ENCODE data around the gene SNAP91.
"Not testable (repeated sequence)": the region's sequence is repeated elsewhere in the genome, so short reads cannot be mapped to it uniquely, and the experiment has no call there.

SNAP91 gene

DNA sequence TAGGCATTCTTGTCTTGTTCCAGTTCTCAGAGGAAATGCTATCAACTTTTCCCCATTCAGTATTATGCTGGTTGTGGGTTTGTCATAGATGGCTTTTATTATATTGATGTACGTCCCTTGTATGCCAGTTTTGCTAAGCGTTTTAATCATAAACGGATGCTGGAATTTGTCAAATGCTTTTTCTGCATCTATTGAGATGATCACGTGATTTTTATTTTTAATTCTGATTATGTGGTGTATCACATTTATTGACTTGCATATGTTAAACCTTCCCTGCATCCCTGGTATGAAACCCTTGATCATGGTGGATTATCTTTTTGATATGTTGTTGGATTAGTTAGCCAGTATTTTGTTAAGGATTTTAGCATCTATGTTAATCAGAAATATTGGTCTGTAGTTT is 79.0 kb downstream of the SNAP91 start:
- not testable (repeated sequence) for DNase-seq

DNA sequence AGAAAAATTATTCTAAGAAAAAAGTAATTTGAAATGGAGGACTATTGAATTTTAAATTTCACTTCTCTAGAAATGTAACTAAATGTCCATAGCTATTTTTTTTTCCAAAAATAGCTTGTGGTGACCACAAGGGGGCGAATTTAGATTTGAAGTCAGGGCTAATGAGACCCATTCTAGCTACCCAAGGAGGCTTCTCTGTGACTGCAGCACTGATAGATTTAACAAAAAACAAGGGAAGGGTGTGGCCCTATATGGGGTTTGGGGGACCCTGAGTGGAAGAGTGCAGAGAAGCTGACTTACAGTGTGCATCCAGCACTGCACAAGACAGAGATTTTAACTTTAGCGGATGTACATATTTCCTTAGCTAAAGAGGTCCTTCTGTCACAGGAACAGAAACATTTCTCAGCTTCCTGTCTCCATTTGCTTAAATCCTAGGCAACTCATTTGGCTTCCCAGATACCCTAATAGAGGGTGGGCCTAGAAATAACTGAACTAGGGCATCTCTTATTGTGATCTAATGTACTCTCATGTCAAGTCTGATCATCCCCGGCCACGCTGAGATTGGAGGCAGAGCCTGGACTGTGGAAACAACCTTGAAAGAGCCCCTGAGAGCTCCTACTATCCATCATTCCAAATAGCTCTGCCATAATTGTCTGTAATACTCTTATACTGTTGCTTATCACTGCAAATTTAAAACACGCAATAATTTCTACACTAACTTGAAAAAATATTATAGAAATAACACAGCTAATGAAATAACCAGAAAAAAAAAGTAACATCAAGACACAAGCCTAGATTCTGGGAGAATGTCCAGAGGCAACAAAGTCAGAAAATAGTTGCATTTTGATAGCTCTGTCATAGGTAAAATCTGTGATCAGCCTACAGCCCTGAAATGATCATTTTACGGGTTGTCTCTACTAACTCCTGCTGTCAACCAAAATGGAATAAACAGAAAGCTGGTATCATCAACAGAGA is 93.6 kb downstream of the SNAP91 start:
- peak; percentile 72 for DNase-seq

DNA sequence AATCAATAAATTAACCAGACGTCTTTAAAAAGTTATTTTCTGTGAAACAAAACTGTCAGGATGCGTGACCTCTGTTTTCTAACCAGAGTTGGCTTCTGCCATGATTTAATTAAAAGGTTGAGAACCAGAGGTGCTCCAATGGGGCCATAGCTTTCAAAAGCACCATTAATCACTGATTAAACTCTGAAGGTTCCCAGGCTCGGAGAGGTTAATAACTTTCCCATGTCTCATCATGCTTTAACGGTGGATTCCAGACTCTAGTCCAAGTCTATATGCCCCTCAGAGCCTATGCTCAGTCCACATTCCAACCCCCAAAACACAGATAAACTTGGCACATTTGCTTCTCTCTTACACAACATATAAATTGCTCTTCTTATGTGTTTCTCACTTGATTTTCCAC is 95.5 kb downstream of the SNAP91 start:
- no peak for DNase-seq

GRCh38 chr6:83609248-83609647 is 99.7 kb downstream of the SNAP91 start:
- no peak for DNase-seq

DNA sequence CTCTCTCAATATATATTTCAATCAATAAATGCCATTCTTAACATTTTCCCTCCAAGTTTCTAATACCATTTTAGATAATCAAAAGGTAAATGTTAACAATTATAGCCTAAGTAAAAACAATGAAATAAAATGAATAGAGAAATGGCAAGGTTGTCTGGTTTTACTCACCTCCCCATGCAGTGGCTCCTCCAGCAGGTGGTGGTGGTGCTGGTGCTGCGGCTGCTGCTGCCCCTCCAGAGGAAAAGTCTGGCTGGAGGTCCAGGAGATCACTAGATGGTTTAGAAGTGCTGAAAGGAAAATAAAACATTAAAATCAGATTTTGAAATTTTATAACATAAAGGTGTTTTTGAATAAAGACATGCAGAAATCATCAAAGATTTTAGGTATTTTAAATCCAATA is 103.4 kb downstream of the SNAP91 start:
- DNase-seq, result no peak

DNA sequence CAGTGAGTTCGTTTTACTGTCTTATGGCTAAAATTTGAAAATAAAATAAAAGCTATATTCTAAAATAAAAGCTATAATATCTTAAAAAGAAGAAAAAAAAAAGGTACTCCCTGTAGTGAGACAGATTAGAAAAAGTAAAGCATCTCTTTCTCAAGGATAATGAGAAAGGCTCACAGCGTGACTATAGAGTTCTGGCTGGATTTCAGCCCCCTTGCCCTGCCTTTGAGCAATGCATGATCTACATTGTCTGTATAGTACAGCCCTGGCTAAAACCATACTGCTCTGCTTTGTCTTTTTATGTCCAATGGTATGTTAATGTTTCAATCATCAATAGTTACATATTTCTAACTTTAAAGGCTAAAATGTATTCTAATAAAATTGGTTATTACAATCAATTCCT is 105.3 kb downstream of the SNAP91 start:
- no peak for DNase-seq

DNA sequence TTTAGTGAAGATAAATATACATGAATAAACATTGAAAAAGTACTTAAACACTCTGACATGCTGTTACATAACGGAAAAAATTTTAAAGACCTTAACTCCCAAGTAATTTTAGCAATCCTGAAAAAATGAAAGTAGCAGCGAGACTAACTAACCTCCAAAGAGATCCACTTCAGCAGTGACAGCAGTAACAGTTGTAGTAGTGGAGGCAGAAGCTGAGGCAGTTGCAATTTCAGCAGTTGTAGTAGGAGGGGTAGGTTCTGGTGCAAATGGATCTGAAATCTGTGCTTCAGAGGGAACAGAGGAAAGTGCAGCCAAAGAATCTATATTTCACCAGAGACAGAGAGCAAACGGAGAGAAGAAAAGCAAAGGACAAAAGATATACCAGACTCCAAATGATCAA is 107.8 kb downstream of the SNAP91 start:
- DNase-seq, result no peak

DNA sequence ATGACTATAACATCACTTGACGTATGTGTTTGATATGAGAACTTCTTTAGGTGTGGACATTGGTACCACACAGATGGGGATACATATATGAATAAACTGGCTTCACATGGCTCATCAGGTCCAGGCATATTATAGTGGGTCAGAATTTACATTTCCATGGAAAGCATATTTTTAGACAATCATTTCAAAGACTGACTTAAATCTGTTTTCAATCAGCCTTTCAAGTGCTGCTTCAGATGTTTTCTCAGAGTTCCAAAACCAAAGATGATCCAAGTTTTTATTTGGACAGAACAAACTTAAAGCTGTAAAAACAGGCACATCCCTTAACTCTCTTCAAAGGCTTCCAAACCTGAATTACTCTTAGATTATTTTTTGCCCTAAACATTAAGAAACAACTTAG is 108.4 kb downstream of the SNAP91 start:
- no peak for DNase-seq

- DNase-seq, result no peak
These were observed 111.4 kb downstream of the SNAP91 start for GRCh38 chr6:83597511-83597910.

GRCh38 chr6:83597051-83597450 is 111.8 kb downstream of the SNAP91 start:
- no peak for DNase-seq

DNA sequence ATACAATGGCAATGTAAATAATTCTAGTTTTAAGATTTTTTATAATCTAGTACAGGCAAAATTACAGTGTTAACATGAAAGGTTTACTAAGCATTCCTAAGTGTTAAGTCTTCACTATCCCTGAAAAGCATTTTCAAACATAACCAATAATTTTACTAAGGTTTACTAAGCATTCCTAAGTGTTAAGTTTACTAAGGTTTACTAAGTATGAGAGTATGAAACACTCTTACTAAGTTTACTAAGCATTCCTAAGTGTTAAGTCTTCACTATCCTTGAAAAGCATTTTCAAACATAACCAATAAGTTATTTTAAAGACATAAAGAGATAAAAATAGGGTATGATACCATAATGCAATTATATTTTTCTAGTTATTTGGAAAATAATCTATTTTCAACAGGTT is 114.0 kb downstream of the SNAP91 start:
- no peak for DNase-seq

DNA sequence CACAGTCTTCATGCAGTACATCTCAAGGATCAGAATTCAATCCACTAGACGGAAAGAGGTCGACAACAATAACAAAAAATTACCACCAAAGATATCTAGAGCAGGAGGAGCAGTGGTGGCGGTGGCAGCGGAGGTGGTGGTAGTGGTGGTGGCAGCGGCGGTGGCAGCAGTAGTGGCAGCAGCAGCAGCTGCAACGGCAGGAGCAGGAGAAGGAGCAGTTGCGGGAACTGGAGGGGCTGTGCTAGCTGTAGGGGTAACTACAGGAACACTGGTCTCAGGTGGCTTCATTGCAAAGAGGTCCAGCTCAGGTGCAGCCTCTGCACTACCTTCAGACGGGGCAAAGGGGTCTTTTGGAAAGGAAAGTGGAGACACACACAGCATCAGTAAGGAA is 115.5 kb downstream of the SNAP91 start:
- DNase-seq, result no peak

DNA sequence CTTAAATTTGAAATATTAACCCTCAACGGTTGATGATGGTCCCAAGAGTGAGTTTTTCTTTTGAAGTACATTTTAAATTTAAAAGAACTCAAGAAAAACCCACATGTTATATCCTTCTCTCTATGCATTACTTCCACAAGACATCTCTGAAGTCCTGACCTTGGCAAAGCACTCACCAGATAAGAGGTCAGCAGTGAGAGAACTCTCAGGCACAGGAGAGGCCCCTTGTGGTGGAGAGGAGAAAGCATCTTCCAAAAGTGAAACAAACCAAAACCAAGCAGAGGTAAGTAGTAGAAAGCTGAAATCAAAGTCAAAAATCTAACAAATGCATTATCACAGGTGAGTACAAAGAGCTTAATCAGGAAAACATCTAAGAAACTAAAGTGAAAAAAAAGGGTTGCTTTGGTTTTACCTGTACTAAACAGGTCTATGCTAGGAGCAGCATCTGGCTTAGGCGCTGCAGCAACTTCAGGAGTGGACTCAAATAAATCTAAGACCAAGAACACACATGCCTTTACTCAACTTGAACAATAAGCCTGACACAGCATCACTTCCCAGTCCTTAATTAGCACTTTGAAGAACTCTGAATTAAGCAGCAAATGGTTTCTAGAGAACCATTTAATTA is 116.0 kb downstream of the SNAP91 start:
- peak; percentile 63 for DNase-seq

DNA sequence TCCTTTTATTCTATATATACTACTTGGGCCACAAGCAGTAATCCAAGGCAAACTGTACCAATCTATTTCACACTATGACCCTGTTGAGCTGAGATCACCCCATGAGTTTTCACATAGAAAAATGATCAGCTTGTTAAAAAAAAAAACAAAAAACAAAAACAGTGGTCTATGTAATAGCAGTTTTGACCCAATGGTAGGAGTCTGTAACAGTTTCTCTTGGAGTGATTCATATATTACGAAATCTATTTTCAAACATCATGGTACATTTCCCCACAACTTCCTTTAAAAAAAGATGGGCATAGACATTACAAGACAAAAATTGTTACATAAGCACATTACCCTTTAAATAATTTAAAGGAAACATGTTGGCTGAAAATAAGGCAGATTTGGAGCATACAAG is 118.5 kb downstream of the SNAP91 start:
- DNase-seq, result no peak

DNA sequence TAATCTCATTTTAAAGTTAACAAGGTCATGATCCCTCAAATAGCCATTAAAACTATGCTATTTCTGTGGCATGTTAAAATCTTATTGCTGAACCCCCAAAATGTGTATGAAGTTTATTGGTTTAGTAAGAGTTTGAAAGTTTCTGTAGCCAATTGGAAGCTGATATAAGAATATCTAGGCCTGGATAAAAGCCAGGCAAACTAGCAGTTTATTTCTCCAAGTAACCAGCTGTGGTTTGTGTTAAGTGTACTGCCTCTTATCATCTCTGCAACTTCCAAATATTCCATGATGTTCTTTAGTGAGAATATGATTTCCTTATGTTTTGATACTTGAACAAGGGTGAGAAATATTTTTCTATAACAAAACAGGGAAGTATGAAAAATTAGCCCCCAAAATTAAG is 119.8 kb downstream of the SNAP91 start:
- DNase-seq, result no peak

DNA sequence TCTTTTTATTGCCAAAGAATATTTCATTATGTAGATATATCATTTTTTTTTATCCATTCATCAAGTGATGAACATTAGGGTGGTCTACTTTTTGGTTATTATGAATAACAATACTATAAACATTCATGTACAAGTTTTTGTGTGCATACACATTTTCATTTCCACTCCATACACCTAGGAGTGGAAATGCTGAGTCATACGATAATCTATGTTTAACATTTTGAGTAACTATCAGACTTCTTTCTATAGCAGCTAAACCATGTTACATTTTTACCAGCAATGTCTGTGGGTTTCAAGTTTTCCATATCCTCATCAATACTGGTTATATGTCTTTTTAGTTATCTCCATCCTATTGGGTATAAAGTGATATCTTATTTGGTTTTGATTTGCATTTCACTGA is 130.8 kb downstream of the SNAP91 start:
- DNase-seq, result peak; percentile 1

DNA sequence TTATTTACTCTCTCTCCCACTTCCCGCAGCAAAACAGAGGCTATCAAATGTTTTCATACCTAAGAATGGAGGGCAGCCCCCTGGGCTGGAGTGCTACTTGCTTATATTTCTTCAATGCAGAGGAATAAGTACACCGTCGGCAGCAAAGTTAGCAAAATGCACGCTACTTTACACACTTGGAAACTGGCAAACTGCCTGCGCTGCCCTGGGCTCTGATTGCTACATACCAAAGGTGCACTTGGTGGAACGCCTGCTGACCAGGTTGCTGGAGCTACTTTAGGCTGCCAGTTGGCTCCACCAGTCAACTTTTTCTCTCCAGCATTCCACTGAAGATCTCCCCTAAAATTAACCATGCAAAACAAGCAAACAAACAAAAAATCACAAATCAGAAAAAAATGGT is 134.1 kb downstream of the SNAP91 start:
- no peak for DNase-seq

GRCh38 chr6:83571663-83572185 is 137.2 kb downstream of the SNAP91 start:
- not testable (repeated sequence) for DNase-seq

- DNase-seq, result no peak
These were observed 149.9 kb downstream of the SNAP91 start for GRCh38 chr6:83558975-83559374.

DNA sequence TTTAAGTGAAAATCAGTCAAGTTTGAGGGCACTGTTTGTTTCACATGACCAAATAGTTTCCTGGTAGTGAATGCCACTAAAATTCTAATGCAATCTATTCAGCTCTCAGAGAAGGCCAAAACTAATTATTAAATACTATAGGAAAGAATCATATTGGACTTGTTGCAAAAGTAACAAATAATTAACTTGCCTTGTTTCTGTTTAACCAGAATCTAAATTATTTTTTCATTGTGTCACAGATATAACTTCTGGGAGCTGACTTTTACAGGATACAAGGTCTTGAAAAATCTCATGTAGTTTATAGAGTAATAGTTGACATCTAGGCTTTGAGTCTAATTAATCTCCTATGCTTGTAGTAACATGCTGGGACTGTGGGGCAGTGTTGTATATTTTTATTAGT is 152.0 kb downstream of the SNAP91 start:
- DNase-seq, result no peak

- DNase-seq, result not testable (repeated sequence)
These were observed 157.2 kb downstream of the SNAP91 start for GRCh38 chr6:83551748-83552147.

- DNase-seq, result not testable (repeated sequence)
These were observed 158.4 kb downstream of the SNAP91 start for GRCh38 chr6:83550482-83550881.

DNA sequence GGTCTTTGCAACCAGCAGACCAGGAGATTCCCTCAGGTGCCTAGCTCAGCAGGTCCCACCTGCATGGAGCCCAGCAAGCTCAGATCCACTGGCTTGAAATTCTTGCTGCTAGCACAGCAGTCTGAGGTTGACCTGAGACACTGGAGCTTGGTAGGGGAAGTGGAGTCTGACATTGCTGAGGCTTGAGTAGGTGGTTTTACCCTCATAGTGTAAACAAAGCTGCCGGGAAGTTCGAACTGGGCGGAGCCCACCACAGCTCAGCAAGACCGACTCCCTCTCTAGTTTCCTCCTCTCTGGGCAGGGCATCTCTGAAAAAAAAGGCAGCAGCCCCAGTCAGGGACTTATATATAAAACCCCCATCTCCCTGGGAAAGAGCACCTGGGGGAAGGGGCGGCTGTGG is 162.3 kb downstream of the SNAP91 start:
- no peak for DNase-seq

- no peak for DNase-seq
These were observed 169.2 kb downstream of the SNAP91 start for GRCh38 chr6:83539678-83540077.
